Stomach smooth muscle (tissue), 2 donors: Measurements from ENCODE around the gene ANLN.
"Not testable (repeated sequence)": the region's sequence is repeated elsewhere in the genome, so short reads cannot be mapped to it uniquely, and the experiment has no call there.

ENCODE experiments used
- H3K27ac ChIP-seq: one replicate; pipeline ENCODE4 v1.7.0; 2013; ENCODE audit warnings: mild to moderate bottlenecking, low read length, inconsistent platforms
- H3K27me3 ChIP-seq, 2 donors: one replicate each; pipeline ENCODE4 v1.7.0; 2013; ENCODE audit warnings: low read length in 2 of 2; ENCODE audit not compliant: insufficient read depth in 2 of 2, control insufficient read depth in 1 of 2
- H3K36me3 ChIP-seq, 2 donors: one replicate each; pipeline ENCODE4 v1.7.0; 2013; ENCODE audit warnings: low read length in 2 of 2; ENCODE audit not compliant: control insufficient read depth in 2 of 2, insufficient read depth in 2 of 2
- H3K4me1 ChIP-seq: one replicate; pipeline ENCODE4 v1.7.0; 2013; ENCODE audit warnings: low read length; ENCODE audit not compliant: control insufficient read depth, insufficient read depth
- H3K4me3 ChIP-seq, 2 donors: one replicate each; pipeline ENCODE4 v1.7.0; 2013; ENCODE audit warnings: low read length in 2 of 2
- H3K9ac ChIP-seq, 2 donors: one replicate each; pipeline ENCODE4 v1.7.0; 2013; ENCODE audit warnings: low read length in 2 of 2, mild to moderate bottlenecking in 1 of 2
- H3K9me3 ChIP-seq, 2 donors: one replicate each; pipeline ENCODE4 v1.7.0; 2013; ENCODE audit warnings: low read length in 2 of 2; ENCODE audit not compliant: control insufficient read depth in 2 of 2
- donor health status: healthy.
- donor health status: Pancreatic carcinoma.

The ANLN gene

GRCh38 chr7:36464271-36464670 lies 74.6 kb downstream of the ANLN start:
- Histone ChIP-seq H3K27ac (no peak overlapping the region), H3K9me3 (no peaks in the 10 kb centered on the region), H3K4me1 (no peaks in the 10 kb centered on the region), H3K27me3 (no peaks in the 10 kb centered on the region), H3K4me3 (no peak overlapping the region), H3K36me3 (no peaks in the 10 kb centered on the region), H3K9ac (no peak overlapping the region)

GRCh38 chr7:36466001-36466400 lies 76.3 kb downstream of the ANLN start:
- not testable (repeated sequence) for H3K9me3 ChIP-seq, H3K27ac ChIP-seq, H3K9ac ChIP-seq, H3K27me3 ChIP-seq, H3K4me1 ChIP-seq, H3K36me3 ChIP-seq, H3K4me3 ChIP-seq

- no peaks in the 10 kb centered on the region for H3K27me3 ChIP-seq
- H3K4me1 ChIP-seq: peaks cover 2% of the 10 kb centered on the region
These were observed 78.9 kb downstream of the ANLN start for GRCh38 chr7:36468370-36469101.

GRCh38 chr7:36469236-36469635 lies 79.6 kb downstream of the ANLN start:
- no peak overlapping the region for H3K4me3 ChIP-seq
- H3K9me3 ChIP-seq: no peaks in the 10 kb centered on the region
- H3K4me1 ChIP-seq: peaks cover 3% of the 10 kb centered on the region
- no peaks in the 10 kb centered on the region for H3K27me3 ChIP-seq
- no peaks in the 10 kb centered on the region for H3K36me3 ChIP-seq
- no peak overlapping the region for H3K9ac ChIP-seq
- H3K27ac ChIP-seq: no peak overlapping the region

More at GRCh38 chr7:36468370-36469101, 78.9 kb downstream of the ANLN start:
- H3K9ac ChIP-seq: no peak overlapping the region
- no peaks in the 10 kb centered on the region for H3K9me3 ChIP-seq
- H3K36me3 ChIP-seq: no peaks in the 10 kb centered on the region
- no peak overlapping the region for H3K27ac ChIP-seq
- no peak overlapping the region for H3K4me3 ChIP-seq

- Histone ChIP-seq H3K4me3 (no peak overlapping the region), H3K27ac (no peak overlapping the region), H3K36me3 (no peaks in the 10 kb centered on the region), H3K27me3 (no peaks in the 10 kb centered on the region), H3K9me3 (no peaks in the 10 kb centered on the region), H3K4me1 (peaks cover 3% of the 10 kb centered on the region), H3K9ac (no peak overlapping the region)
These were observed 82.6 kb downstream of the ANLN start for GRCh38 chr7:36472141-36472729.

GRCh38 chr7:36473454-36474282 lies 84.0 kb downstream of the ANLN start:
- Histone ChIP-seq H3K27ac (no peak overlapping the region), H3K36me3 (no peaks in the 10 kb centered on the region), H3K4me3 (no peak overlapping the region), H3K4me1 (peaks cover 3% of the 10 kb centered on the region), H3K9me3 (no peaks in the 10 kb centered on the region), H3K27me3 (no peaks in the 10 kb centered on the region), H3K9ac (no peak overlapping the region)

- Histone ChIP-seq H3K27me3 (no peaks in the 10 kb centered on the region), H3K27ac (no peak overlapping the region), H3K9me3 (no peaks in the 10 kb centered on the region), H3K4me1 (peaks cover 3% of the 10 kb centered on the region), H3K9ac (no peak overlapping the region), H3K4me3 (no peak overlapping the region), H3K36me3 (no peaks in the 10 kb centered on the region)
These were observed 84.8 kb downstream of the ANLN start for GRCh38 chr7:36474283-36475010.

GRCh38 chr7:36475011-36475342 lies 85.3 kb downstream of the ANLN start:
- Histone ChIP-seq H3K27me3 (no peaks in the 10 kb centered on the region), H3K27ac (no peak overlapping the region), H3K9ac (no peak overlapping the region), H3K9me3 (no peaks in the 10 kb centered on the region), H3K4me3 (no peak overlapping the region), H3K4me1 (peaks cover 3% of the 10 kb centered on the region), H3K36me3 (no peaks in the 10 kb centered on the region)

GRCh38 chr7:36475381-36475780 lies 85.7 kb downstream of the ANLN start:
- H3K4me1 ChIP-seq: peaks cover 3% of the 10 kb centered on the region
- H3K9me3 ChIP-seq: no peaks in the 10 kb centered on the region
- no peak overlapping the region for H3K9ac ChIP-seq
- H3K36me3 ChIP-seq: no peaks in the 10 kb centered on the region
- no peak overlapping the region for H3K27ac ChIP-seq
- no peaks in the 10 kb centered on the region for H3K27me3 ChIP-seq
- no peak overlapping the region for H3K4me3 ChIP-seq

- no peaks in the 10 kb centered on the region for H3K36me3 ChIP-seq
- peaks cover 0 to 2% of the 10 kb centered on the region in 2 donors for H3K27me3 ChIP-seq
- H3K27ac ChIP-seq: no peak overlapping the region
- H3K9ac ChIP-seq: no peak overlapping the region
- no peaks in the 10 kb centered on the region for H3K9me3 ChIP-seq
- no peak overlapping the region for H3K4me3 ChIP-seq
- no peaks in the 10 kb centered on the region for H3K4me1 ChIP-seq
These were observed 89.1 kb downstream of the ANLN start for GRCh38 chr7:36478745-36479144.
